Heart left ventricle (tissue), 13 donors: ENCODE results near the gene MYOM1.

ENCODE experiments used
- CTCF ChIP-seq, 12 donors: fragments of 200-600 bp; sonication (generic) in 4 of 12; IDR thresholded peaks; one replicate each; pipeline versions ENCODE4 v1.5.0 to v1.8.0; 2018 to 2022; ENCODE audit warnings: antibody characterized with exemption in 12 of 12, mild to moderate bottlenecking in 5 of 12
- POLR2A ChIP-seq, 2 donors: fragments of 450-650 bp; IDR thresholded peaks; one replicate each; pipeline ENCODE4 v1.6.1; 2017; ENCODE audit warnings: antibody characterized with exemption in 2 of 2, mild to moderate bottlenecking in 2 of 2, moderate library complexity in 2 of 2
- donor health status: ischemic (EF 13 %, LVEDD 7.1; RV severe dilation, severe dysfunction).
- donor health status: DM: no; HTN: yes; CAD: no.
- donor health status: DM: no; HTN: no; CAD: no.
- donor health status: ischemic (EF 25% LVEDD 6.9; RV normal size, moderate dysfunction).
- donor health status: ischemic (EF 25% LVEDD 5.7; RV mildly dilated, moderate dysfunction).
- donor health status: ischemic (EF 35%, LVEDD 5.7; RV mildly dilated, moderate dysfunction).
- donor health status: nonischemic (EF 11% LVEDD 7.7; RV severe dilation, severe dysfunction).
- donor health status: DM: yes; HTN: yes; CAD: no.
- donor health status: PGD.
- donor health status: ischemic (EF 29% LVEDD 5.4; RV normal size, mild dysfunction).
- donor health status: nonischemic (EF 23%, LVEDD 6.1; RV moderate dilation, normal function).

DNA sequence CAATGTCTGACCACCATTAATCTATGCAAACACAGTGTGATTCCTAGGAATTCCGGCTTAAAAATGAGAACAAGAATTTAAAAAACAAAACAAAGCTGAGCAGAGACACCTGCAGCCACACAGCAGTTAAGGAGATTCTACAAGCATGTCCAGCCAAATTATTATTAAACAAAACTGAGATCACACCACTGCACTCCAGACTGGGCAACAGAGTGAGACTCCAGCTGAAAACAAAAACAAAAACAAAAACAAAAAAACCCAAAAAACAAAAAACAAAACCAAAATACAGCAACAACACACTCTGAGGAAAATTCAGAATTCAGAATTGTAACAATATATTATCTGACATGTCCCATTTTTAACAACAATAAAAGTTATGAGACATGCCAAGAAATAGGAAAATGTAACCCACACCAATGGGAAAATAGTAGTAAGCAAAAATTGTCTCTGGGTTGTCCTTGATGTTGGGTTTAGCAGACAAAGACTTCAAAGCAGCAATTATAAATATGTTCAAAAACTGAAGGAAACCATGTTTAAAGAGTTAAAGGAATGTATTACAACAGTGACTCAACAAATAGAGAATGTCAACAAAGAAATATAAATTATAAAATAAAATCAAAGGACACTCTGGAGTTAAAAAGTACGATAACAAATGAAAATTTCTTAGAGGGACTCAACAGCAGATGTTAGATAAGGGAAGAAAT lies 19.7 kb downstream of the MYOM1 start:
- TF ChIP-seq CTCF (IDR thresholded peaks at IDR 0.05) (no peak), POLR2A (IDR thresholded peaks at IDR 0.05) (no peak)
